UCSD-AML1 (cell line): ENCODE measurements around the gene TMPRSS5.
A peak's percentile ranks its signal among the peaks of the same experiment; 100 is the strongest.
"Not testable (repeated sequence)": the region's sequence is repeated elsewhere in the genome, so short reads cannot be mapped to it uniquely, and the experiment has no call there.

Source experiments
- DNase-seq: peaks from one replicate; lab custom pipeline; 2025; ENCODE audit not compliant: unreplicated experiment; lab: John Stamatoyannopoulos, UW

Gene TMPRSS5

GRCh38 chr11:113705871-113706655, at the start of gene TMPRSS5:
Gene TMPRSS5, minus strand, starts transcription at chr11:113706308. Its CDS starts 84 bp downstream, at chr11:113706224.
- no peak for DNase-seq

- DNase-seq = no peak
Observed at GRCh38 chr11:113752932-113753331, 46.8 kb upstream of the TMPRSS5 start.

DNA sequence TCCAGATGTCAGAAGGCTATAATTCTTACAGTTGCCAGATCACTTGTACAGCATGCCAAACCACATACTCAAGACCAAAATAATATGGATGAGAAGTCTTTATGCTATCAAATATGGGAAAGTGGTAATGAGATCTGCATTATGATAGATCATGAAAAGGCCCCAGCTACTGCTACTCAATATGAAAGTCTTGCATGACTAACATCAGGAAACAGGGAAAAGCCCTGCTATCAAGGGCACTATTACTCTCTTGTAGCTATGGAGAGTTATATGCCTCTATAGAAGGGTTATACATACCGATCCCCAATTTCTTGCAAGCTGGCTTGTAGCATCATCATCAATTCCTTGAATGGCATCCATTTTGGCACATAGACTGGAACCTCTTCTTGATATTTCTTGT, 30.2 kb upstream of the TMPRSS5 start:
- no peak for DNase-seq

DNA sequence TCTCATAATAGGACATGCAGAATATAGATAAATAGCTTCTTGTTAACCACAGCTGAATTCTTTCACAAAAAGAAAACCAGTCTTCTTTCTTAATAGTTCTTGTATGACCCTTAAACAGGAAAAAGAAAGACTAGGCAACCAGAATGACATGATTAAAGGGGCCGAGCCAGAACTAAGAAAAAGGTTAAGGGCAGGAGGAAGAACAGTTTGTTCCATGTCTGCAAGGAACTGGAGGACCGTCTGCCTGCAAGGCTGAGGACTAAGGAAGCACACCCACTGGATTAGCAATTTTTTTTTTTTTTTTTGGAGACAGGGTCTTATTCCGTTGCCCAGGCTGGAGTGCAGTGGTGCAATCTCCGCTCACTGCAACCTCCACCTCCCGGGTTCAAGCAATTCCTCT, 26.0 kb upstream of the TMPRSS5 start:
- DNase-seq = no peak

DNA sequence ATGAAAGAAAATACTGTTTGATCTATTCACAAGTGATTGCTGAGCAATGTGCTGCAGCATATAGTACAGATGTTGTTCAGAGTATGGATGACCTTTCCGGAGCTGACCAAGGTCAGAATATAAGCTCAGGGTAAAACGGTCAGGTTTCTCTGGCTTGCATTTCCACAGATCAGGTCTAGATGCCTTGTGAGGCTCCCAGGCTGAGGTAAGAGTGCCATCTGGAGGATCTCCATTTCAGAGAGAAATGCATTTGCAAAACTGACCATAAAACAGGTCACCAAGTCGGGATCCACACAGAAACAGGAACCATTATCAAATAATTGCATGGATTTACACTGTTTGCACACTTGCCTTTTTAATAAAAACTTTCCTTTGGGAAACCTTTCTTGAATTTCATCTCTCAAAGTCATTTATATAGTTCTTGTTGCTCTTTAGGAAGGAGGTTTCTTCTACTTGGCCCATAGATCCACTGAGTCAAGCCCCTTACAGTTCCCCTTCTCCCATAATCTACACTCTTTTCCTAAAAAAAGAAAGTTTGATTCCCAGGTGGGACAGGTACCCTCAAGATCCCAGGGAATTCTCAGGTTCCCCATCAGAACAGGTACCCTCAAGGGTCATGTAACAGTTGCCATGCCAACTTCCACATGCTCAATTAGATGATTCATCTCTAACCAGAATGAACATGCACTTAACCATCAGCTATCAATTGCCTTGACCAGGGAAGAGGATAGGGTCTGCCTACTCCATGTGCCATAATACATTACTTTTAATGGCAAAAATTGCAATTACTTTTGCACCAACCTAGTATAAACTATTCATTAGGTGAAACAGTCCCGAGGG, 25.0 kb upstream of the TMPRSS5 start:
- DNase-seq = no peak

DNA sequence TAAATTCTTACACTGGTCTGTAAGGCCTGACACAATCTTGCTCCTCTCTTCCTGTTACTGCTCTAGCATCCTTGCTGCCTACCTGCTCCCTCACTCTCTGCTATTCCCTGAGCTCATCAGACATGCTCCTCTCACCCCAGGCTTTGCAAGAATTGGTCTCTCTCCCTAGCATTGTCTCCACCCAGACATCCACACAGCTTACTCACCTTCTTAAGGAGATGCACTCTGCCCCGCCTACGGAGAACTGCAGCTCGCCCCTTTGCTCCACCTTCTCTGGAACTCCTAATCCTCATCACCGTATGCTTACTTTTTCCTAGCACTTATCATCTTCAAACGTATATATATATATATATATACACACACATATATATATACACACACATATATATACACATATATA, 23.3 kb upstream of the TMPRSS5 start:
- DNase-seq = no peak

- DNase-seq = peak; percentile 18
Observed at GRCh38 chr11:113728814-113729213, 22.7 kb upstream of the TMPRSS5 start.

DNA sequence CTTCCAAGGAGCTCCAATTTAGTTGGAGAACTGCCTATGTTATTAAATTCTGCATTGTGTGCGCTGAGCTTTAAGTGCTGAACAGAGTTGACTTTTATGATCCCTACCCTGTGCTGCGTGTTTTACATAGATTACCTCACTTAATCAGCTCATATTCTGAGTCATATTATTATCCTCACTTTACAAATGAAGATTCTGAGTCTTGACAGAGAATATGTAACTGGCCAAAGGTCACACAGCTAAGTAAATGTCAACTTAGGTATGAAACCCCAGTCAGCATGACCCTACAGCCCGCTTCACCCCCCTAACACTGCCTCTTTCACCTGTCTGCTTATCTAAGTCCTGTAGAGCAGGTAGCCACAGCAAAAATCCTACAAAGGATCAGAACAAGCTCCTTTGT, 19.8 kb upstream of the TMPRSS5 start:
- DNase-seq = no peak

- no peak for DNase-seq
Observed at GRCh38 chr11:113725407-113725806, 19.3 kb upstream of the TMPRSS5 start.

DNA sequence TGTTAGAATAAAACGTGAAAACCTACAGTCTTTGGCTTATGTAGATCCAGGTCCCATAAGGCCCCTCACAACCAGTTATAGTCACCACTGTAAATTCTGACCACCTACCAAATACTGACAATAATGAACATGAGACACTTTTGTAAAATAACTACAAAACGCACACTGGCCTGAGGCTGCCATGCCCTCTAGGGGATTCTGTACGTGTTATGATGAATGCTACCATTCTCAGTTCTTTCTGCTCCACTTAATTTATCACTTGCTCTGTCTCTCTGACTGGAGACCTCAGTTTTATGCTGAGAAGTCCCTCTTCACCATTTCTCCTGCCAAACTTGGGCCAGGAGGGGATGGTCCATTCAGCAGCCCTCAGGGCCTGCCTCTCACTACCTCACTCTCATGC, 18.7 kb upstream of the TMPRSS5 start:
- no peak for DNase-seq

DNA sequence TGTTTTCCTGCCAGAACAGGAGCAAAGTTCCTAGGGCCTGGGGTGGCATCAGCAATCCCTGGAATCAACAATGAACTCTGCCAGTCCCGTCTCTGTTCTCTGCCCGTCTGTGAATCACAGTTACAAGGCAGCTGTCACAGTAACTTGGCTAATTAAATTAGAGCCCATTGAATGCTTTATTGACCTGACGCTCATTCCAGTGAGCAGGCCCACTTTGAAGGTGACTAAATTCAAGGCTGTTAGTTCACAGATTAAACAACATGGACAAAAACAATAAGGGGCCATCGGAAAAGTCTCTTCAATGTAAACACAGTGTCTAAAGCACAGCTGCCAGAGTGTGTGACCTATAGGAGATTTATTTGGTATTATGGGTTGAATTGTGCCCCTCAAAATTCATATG, 17.7 kb upstream of the TMPRSS5 start:
- DNase-seq = no peak

- no peak for DNase-seq
Observed at GRCh38 chr11:113722934-113723333, 16.8 kb upstream of the TMPRSS5 start.

GRCh38 chr11:113722221-113722620, 16.1 kb upstream of the TMPRSS5 start:
- DNase-seq = no peak

GRCh38 chr11:113721462-113722066, 15.5 kb upstream of the TMPRSS5 start:
- no peak for DNase-seq

DNA sequence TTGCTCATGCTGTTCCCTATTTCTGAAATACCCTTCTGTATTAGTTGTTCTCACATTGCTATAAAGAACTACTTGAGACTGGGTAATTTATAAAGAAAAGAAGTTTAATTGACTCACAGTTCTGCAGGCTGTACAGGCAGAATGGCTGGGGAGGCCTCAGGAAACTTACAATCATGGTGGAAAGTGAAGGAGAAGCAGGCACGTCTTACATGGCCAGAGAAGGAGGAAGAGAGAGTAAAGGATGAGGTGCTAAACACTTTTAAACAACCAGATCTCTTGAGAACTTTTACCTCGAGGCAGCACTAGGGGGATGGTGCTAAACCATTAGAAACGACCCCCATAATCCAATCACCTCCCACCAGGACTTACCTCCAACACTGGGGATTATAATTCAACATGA, 14.4 kb upstream of the TMPRSS5 start:
- DNase-seq = not testable (repeated sequence)

DNA sequence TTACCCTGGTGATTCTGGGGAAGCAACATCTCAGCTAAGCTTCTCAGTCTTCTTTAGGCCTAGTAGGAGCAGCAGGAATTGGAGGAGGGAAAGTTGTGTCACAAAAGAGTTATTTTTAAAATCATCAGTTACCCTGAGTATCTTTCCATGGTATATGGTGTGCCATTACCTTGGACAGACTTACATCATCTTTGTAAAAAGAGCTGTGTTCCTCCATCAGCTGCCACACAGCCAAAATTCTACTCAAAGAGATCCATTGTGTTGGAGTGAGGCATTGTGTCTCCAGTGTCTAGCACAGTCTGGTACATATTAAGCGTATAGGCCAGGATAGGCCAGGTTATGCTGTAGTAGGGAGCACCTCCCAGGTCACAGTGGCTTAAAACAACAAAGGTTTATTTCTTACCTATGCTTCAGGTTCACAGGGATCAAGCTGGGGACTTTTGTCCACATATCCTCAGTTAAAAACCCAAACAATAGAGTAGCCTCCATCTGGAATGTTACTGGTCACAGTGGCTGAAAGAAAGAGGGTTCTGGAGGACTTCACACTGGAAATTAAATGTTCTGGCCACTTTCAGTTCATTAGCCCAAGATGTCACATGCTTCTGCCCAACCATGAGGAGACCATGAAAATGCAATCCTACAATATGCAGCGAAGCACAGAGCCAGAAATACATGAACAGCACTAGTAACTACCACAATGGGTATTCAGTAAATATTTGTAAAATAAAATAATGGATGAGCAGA, 9.9 kb upstream of the TMPRSS5 start:
- DNase-seq = no peak

- DNase-seq = no peak
Observed at GRCh38 chr11:113715273-113715672, 9.2 kb upstream of the TMPRSS5 start.

- no peak for DNase-seq
Observed at GRCh38 chr11:113710989-113711388, 4.9 kb upstream of the TMPRSS5 start.

- not testable (repeated sequence) for DNase-seq
Observed at GRCh38 chr11:113703551-113703950, 2.6 kb downstream of the TMPRSS5 start.

GRCh38 chr11:113701491-113701890, 4.6 kb downstream of the TMPRSS5 start:
- DNase-seq = no peak

GRCh38 chr11:113698515-113698914, 7.6 kb downstream of the TMPRSS5 start:
- DNase-seq = no peak
